NCI-H2029 treated with DMSO at 0.1 percent for 48 hours (cell line): ENCODE results near the gene ANKDD1B.
A peak's percentile ranks its signal among the peaks of the same experiment; 100 is the strongest.
"Not testable (repeated sequence)": the region's sequence is repeated elsewhere in the genome, so short reads cannot be mapped to it uniquely, and the experiment has no call there.

Experiments
- DNase-seq: peaks from one replicate; lab custom pipeline; 2025; lab: John Stamatoyannopoulos, UW

The ANKDD1B gene

DNA sequence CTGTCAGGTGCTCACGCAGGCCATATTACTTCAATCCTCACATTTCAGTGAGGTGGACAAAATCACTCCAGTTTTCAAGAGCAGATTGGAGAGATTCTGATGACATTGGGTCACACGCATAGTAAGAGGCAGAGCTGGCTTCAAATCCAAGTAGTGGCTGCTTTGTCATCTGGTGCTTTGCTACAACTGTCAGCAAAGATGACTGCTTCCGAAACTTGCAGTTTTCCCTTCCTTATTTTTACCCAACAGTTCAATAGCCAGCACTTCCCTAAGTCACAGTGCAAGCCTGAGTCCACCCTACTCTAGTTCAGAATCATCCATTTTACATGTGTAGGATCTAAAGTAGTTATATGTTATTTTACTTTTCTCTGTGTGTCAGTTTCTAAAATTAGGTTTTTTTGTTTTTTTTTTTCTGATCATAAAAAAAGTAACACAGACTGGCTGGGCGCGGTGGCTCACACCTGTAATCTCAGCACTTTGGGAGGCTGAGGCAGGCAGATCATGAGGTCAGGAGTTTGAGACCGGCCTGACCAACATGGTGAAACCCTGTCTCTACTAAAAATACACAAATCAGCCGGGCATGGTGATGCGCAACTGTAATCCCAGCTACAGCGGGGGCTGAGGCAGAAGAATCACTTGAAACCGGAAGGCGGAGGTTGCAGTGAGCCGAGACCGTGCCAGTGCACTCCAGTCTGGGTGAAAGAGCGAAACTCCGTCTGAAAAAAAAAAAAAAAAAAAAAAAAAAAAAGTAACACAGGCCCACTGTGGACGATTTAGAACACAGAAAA, 49.6 kb downstream of the ANKDD1B start:
- DNase-seq: no peak

DNA sequence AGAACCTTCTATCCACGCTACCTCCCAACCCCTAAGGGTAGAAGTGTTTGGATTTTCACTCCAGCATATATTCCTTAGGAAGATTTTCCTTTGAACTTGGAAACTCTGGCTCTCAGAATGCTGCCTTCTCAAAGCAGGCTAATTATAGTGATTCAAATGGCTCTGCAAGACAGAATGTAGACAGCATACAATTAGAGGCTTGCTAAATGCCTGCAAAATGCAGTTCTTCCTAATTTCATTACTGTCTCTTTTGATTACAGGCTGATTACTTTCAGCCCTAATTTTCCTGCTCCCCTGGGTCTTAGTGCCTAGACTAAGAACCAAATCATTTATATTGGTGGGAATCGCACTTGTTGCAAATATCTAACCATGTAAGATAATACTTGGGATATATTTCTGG, 50.8 kb downstream of the ANKDD1B start:
- DNase-seq: no peak

DNA sequence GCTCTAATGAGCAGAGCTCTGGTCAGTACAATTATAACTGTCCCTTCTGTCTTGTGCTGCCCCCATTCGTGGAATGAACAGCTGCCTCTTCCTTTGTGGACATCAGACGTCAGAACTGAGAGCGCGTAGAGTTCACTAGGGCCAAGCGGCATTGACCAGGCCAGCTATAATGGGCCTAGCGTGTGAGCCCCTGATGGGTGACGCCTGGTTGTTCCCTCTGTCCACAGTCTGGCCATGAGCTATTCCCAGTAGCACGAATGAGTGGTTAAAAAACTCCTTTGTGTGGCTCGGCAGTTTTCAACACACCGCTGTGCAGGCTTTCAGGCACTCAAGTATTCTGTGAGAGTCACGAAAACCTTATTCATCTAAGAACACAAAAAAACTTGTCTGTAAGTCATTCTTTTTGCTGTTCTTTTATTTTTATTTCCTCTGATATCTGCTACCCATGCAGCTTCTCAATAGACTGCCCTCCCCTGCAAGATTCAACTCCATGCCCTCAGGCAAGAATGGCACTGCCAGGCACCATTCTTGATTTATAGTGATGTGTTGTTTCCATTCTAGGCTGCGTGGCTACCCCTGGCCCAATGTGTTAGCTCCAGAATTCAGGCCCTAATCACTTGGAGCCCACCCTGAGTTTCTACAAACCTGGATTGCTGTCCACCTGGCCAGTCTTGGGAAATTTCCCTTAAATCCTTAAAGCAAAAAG, 52.5 kb downstream of the ANKDD1B start:
- DNase-seq: no peak

DNA sequence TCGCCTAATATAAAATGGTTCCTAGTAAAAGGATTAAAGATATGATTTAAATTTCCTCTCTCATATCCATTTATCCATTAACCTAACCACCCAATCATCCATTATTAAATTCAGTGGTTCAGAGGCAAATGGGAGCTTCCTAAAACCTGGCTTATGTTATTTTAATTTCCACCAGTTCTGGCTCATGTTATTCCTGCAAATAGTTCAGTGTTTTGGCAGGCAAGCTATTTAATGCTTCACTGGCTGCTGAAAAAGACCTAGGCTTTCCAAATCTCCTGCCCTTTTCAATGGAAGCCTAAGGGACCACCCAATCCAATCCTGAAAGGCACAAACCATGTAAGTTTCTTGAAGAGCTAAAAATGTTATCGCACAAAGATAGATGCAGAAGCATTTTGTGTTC, 53.7 kb downstream of the ANKDD1B start:
- DNase-seq: no peak

DNA sequence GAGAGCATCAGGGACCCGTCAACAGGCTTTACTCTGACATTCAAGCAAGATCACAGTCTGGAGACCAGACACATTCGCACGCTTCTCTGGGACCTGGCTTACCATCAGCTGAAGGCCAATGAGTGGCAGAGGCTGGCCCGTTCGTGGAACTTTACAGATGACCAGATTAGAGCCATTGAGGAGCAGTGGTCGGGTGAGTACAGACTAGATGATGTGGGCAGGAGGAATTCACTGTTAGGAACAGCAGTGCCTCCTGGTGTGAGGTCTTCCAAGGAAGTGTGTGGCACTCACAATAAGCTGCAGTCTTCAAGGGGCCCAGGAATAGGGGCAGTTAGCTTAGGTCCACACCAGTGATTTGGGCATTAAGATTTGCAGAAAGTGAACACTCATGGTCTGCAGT, 55.5 kb downstream of the ANKDD1B start:
- DNase-seq: no peak

DNA sequence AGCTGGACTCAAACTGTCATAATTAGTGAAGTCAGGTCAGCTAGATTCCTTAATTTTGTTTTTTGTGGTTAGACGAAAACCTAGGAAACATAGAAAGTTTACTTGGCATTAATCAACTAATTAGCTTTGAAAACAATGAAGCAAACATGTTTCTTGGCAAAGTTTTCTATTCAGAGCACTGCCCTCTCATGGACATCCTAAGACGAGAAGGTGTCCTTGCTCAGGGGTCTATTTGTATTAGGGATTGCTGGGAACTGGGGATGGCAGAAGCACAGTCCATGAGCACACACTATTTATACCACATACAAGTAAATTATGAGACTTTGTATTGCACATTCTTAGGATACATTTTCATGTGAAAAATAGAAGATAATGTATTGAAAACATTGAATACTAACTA, 56.3 kb downstream of the ANKDD1B start:
- DNase-seq: no peak

DNA sequence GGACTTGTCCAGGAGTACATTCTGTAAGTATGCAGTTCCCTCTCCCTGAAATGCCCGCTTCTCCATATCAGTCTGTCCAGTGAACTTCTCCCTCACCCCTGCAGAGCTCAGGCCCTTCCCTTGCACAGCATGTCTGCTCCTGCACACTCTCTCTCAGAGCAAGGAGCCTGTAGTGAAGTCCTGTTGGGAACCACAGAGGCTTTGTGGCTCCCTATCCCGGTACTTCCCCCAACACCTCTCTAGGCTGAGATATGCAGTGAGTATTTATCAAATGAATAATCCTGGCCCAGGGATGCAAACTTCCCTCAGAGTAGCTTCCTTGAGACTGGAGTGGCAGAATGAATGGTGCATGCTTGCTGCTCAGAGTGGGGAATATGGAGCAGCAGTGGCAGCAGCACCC, 57.2 kb downstream of the ANKDD1B start:
- no peak for DNase-seq

DNA sequence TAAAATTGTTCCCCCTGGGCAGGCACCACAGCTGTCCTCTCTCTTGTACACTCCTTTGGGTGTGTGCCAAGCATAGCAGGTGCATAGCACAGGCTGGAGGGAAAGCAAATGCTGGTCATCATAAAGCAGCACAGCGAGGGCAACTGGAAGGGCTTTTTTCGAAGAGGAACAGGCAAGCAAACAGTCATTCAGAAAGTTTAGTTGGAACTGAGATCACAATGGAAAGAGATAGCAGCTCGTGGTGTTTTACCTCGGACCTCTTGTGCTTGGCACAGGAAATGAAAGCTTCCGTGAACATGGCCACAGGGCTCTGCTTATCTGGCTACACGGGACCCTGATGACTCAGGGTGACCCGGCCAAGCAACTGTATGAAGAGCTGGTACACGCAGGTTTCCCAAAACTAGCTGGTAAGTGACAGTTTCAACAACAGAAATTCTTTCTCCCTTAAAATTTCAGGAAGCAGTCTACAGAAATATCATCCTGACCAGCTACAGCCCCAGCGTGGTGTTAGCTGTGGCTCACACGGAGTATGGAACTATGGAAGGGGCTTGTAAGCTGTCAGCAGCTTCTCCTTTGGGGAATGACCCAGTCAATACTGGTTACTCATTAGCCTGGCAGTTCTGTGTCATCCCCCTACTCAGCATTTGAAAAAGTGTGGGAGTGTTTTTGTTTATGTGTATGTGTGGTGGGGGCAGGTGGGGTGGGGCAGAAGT, 57.9 kb downstream of the ANKDD1B start:
- DNase-seq: peak; percentile 53

DNA sequence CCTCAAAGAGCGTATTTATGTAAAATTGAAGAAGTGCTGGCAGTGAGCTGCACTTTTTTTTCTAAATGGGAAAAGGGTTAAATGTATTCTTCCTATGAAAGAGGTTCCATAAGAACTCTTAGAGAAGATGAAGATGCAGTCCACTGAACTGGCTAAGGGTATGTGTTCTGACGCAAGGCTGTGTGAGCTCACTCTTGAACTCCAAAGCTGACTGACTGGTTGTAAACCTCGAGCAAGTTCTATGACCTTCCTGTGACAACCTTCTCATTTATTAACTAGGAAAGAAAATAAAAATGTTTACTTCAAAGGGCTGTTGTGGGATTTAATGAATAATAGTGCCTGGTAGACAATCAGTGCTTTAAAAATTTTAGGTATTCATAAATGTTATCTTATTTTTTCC, 59.3 kb downstream of the ANKDD1B start:
- no peak for DNase-seq

DNA sequence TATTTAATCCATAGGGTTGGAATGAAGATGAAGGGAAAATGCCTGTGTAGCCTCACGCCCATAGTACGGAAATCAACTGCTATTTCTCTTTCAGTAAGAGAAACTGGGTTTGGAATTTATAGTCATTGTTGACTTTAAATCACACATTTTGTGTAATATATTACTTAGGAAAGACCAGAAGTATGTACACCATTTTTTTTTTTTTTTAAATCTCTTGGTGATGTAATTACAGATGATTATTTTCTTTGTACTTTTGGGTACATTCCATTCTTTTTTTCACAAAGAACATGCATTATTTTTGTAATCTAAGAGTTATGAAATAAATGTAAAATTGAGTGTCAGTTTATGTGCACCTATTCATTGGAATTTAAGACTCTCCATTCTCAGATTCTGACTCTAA, 60.3 kb downstream of the ANKDD1B start:
- DNase-seq: no peak

DNA sequence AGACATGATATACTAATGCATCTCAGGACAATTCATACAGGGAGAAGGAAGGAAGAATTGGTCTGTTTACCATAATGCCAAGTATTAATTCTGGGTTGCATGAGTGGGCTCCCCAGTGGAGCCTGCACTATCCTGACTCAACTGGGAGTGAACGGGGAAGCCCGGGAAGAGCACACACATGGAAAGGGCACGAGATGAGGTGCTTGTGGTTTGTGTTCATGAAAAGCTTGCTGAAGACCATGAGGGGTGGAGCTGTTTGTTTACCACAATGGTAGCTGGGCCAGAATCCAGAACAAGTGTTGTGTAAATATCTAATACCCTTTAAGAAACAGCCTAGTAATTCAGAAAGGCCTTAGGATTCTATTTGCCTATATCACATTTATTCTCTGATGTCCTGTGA, 61.4 kb downstream of the ANKDD1B start:
- DNase-seq: peak; percentile 30

DNA sequence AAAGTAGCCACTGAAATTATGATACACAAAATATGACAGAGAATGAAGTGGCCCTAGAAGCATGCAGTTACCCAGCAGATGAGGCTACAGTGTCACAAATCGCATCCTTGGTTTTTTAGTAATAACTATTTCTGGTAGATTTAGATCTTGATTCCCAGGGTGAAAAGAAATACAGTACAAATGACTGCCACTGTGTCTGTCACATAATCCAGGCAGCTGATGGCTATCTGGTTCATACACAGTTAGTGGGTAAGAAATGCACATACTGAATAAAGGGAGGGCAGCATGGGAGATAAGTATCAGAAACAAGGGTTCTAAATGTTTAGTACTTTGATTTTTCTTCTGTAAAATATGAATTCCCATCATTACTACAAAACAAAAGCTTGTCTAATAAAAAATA, 64.5 kb downstream of the ANKDD1B start:
- DNase-seq: no peak

DNA sequence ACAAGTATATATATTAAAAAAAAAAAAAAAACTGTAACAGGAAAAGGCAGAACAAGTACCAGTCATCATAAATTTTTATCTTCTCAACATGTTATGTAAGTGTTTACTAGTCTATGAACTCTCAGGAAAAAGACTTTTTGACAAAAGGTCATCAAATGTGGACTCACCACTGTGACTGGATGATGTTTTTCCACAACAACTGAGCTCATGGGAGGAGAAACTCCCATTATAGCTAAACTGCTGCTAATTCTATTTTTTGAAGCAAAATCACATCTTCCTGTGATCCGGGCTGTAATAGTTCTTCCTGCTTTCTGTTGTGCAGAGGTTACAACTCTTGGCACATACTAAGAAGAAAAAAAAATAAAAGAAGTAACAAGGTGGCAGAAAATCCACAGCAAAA, 66.4 kb downstream of the ANKDD1B start:
- no peak for DNase-seq

DNA sequence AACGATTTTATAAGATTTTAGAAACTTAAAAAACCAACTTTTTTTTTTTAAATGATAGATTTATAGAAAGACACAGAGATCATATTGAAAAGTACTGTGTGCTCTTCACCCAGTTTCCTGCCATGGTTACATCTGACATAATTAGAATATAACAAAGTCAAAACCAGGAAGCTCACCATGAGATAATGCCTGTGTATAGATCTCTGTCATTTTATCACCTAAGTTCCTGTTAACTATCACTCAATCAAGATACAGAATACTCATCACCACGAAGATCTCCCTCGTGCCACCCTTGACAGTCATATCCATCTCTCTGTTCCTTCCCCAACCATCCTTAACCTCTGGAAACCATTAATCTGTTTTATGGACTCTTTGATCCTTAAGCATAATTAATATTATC, 66.9 kb downstream of the ANKDD1B start:
- no peak for DNase-seq

DNA sequence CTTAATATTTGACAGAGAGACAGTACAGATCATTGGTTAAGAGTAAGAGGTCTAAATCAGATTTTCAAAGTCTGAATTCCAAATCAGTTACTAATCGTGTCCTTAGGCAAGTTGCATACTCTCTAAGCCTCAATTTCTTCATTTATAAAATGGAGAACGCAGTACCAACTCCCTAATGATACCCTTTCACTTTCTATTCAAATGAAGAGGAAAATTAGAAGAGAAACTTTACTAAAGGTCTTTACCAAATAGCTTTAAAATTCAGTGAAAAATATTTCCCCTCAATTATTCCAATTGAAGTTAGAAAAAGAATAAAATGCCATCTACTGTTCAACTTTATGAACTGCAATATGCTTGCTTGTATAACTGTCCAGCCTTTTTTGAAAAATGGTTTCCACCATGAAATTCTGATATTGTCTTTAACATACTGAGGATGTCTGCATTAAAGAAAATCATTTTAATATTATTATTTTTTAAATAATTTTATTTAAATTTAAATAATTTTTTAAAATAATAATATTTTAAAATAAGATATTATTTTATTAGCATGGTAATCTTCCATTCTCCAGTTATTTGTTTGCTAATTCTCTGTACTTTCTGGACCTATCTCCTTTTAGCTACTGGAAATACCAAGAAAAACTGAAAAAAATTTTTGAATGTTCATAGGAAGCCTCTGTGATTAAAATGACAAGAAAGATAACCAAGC, 70.0 kb downstream of the ANKDD1B start:
- peak; percentile 17 for DNase-seq

DNA sequence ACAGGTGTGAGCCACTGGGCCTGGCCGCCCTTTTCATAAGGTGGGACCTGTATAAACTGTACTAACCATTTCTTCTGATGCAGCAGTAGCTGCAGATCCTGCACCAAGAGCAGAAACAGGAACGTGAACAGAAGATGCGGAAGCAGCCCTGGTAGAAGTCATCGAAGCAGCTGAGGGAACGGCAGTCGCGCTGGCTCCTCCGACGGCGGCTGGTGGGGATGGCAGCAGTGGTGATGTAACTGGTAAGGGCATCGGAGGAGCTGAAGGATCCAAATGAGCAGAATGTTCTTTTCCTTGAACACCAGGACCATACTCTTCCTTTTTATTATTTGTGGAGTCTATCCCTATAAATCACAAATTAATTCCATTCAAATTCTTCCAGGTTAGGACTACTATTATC, 73.9 kb downstream of the ANKDD1B start:
- no peak for DNase-seq

DNA sequence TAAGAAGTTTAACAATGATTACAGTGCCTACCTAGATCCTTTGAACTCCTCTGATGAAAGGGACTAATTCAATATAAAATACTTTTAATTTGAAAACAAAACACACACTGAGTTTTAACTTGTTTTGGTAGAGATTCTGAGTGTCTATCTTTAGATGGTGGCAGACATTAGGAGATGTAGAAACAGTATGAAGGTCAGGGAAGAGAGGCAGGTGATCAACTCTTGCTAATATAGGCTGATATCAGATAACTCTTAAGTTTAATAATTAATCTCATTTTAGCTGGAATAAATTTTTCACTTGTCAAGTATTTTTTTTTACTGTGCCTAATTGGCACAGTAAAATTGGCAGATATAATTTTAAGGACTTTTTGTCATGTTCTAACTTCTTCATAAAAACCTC, 75.2 kb downstream of the ANKDD1B start:
- DNase-seq: no peak

DNA sequence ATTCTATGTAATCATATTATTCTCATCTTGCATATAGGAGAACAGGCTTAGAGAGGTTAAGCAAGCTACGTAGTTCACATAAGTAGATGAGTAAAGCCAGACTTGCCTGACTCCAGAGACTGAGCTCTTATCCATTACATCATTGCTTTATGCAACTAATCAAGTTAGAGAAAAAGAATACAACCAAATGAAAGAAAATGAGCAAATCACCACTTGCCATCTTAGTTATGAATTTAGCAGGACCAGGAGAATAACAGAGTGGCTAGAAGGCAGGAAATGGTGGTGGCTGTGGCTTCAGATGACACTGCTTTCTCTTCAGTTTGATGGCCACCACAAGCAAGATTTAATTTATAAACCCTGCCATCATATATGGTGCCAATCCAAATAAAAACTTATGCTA, 79.4 kb downstream of the ANKDD1B start:
- DNase-seq: no peak

DNA sequence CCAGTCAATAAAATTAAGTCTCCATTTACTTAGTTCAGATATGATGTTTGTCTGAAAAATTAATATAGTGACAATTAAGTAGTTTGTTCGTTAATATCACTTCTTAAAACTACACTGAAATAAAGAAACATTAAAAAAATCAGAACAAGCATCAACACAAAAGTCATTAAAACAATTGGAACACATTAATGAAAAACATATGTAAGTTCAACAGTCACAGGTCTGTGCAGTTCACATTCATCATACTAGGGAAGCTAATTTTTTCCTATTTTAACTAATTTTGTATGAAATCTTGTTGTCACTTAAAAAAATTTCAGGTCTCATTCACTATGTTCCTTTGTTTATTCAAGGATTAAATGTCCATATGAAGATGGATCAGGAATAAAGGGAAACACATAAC, 83.5 kb downstream of the ANKDD1B start:
- DNase-seq: no peak

DNA sequence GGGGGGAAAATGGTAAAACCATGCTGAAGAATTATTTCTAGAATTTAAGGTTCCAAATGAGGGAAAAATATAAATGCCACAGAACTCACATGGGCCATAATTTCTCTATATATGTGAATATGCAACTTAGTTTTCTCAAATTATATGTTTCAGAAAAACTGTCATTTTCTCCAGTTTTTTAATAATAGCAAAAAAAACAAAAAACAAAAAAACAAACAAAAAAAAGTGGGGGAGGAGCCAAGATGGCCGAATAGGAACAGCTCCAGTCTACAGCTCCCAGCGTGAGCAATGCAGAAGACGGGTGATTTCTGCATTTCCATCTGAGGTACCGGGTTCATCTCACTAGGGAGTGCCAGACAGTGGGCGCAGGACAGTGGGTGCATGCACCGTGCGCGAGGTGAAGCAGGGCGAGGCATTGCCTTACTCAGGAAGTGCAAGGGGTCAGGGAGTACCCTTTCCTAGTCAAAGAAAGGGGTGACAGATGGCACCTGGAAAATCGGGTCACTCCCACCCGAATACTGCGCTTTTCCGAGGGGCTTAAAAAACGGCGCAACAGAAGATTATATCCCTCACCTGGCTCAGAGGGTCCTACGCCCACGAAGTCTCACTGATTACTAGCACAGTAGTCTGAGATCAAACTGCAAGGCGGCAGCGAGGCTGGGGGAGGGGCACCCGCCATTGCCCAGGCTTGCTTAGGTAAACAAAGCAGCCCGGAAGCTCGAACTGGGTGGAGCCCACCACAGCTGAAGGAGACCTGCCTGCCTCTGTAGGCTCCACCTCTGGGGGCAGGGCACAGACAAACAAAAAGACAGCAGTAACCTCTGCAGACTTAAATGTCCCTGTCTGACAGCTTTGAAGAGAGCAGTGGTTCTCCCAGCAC, 84.5 kb downstream of the ANKDD1B start:
- DNase-seq: not testable (repeated sequence)

DNA sequence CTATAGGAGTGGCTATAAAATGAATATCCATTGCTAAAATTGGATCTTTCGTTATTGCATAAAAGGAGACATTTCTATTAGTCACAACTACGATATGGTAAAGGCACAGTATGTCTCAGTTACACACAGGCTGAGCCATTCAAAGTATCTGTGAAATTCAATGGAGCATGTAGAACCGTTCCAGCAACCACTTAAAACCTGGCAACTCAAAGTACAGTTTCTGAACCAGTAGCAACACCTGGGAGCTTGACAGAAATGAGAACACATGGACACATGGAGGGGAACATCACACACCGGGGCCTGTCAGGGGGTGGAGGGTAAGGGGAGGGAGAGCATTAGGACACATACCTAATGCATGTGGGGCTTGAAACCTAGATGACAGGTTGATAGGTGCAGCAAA, 90.6 kb downstream of the ANKDD1B start:
- DNase-seq: no peak

DNA sequence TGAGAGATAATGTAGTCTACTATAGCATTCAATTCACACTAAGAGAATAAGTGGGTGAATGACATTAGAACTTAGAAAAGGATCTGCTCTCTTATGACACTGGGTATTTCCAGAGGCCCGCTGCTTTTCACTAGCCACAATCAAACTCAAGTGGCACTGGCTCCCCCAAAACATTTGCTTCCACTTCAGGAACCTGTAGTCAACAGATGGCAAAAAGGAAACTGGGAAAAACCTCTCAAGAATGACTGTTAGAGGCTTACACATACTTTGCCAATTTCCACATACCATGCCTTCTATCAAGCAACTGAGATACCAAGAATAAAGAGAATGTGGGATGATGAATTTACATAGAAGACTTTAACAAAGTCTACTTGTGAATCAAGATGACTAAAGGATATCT, 94.8 kb downstream of the ANKDD1B start:
- DNase-seq: no peak
